DMS53 treated with DMSO at 0.1 percent for 48 hours (cell line): ENCODE data around the gene DCLK1.

Experiments used
- DNase-seq: peaks from one replicate; lab custom pipeline; 2025; ENCODE audit not compliant: unreplicated experiment; lab: John Stamatoyannopoulos, UW

The DCLK1 gene

GRCh38 chr13:36131222-36131930 is at the start of gene DCLK1:
TSS of gene DCLK1 (minus strand) at chr13:36131382.
- DNase-seq = peak; percentile 14

DNA sequence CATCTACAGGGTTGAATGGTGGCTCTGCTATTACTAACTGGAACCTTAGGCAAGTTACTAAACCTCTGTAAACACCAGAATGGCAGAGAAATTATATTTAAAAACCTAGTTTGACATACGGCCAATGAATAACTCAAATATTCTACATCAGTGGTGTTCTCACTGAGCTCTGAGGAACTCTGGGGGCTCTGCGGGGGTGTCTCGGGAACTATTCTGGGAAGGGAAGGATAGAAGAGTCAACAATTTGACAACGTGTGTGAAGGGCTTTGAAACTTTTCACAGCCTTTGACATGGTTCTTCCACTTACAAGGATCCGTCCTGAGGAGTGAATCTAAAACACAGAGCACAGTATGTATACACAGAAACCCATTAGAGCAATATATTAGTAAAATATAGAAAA is 44.4 kb upstream of the DCLK1 start:
- DNase-seq = no peak

DNA sequence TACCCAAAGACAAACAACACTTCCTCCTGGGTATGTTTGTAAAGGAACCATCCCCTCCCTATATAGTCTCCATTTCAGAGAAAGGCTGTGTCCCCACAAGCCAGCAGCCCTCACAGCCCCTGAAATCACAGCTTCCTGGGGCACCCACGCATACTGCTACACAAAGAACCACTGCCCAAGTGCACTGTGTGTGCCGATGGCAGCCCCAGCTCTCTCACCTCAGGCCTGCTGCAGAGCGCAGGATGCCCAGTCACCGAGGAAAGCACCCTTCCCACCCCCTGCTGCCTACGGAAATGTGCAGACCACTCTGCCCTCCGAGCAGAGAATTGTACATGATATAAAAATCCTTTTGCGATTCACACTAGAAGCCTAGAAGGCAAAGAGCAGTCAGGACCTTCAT is 43.7 kb upstream of the DCLK1 start:
- DNase-seq = no peak

DNA sequence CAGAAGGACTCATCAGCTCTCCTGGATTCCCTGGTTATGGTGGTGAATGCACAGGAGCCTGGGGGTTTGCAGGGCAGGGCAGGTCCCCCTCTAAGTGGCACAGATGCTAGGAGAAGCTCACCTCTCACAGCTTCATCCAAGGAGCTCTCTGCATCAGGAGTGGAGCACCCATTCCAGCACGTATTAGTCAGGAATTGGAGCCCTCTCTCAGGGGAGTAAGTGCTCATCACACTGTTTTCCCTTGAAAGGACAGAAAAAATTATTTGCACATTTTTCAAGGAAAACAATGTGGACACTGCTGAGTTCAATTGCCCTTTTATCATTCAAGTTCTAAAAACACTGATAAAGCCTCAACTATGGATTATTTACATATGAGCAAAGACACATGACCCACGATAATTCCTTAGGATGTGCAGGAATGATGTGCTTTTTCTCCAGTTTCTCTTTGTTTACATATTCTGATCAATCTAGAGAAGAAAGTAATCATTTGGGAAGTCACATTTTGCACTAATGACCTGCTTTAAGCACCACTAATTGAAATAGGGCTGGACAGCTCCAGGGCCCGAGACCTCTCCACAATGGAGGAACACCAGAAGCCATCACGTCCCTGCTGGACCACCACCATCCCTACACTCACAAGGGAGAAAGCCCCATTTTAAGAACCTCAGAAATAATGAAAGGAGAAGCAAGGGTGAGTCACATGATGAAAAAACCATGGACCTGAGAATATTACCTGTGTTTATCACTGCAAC is 42.6 kb upstream of the DCLK1 start:
- DNase-seq = no peak

DNA sequence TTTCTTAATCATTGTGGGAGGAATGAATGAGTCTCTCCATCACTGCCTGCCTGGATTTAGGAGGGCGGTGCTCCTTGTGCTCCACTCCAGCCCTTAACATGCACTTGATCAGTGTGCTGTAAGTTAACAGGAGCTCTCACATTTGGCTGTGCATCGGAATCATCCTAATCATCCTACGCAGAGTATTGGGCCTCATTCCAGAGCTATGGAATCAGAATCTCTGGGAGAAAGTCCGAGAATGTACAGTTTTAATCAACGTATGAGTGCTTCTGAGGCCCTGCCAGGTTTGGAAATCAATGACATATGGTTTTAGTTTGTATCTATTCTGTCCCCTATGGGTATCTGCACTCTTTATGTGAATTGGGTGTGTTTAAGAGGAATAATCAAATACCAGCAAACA is 34.9 kb upstream of the DCLK1 start:
- DNase-seq = no peak

DNA sequence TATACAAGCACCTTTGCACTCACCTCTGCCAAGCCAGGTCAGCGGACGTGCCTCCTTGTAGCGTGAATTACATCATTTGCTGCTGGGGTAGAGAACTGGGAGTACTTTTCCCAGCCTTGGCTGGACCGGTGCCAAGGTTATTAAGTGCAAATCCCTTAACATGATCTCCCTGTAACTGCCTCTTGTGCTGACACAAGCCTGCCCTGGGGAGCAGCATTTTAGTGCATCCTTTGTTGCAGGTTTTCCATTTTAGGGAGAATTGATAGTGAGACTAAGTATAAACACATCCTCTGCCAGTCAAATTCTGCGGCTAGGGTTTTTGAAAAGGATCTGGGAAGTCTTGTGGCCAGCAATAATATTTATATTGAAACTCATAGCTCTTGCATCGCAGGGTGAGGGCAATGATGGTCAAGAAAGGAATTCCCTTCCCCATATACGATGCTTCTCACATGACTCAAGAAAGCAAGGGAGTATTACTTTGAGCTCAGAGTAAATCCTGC is 32.7 kb upstream of the DCLK1 start:
- peak; percentile 77 for DNase-seq

DNA sequence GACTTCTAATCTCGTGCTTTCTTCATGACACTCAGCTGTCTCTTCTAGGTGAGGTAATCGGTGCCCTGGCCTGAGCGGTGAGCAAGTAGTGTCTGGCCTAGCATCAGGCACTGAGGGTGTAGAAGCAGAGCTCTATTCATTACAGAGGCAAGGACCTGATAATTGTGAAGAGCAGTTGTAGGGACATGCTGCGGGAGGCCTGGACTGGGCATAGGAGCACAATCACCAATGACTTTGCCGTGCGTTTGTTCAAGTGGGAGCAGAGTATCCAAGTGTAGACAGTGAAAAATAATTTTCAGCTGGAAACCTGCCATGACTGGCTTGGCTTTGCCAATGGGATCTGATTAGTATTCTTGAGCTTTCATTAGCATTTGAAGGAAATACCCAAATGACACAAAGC is 32.1 kb upstream of the DCLK1 start:
- no peak for DNase-seq

DNA sequence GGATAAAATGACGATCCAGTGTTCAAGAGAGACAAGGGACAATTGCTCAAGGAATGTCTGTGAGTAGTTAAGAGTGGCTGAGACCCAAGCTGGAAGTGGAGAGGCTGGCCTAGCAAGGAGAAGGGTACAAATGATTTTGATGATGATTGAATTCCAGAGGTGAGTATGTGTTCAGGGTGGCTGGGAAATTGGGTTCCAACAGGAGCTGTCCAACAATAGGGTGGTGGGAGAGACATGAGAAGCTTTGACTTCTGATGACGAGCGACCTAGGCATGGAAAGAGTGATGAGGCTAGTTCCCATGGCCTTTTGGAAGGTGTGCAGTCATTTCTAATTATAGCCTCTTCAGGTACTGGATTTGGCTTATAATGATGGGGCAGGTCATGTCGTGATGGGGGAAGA is 29.1 kb upstream of the DCLK1 start:
- no peak for DNase-seq

- no peak for DNase-seq
Measured at GRCh38 chr13:36158611-36159010, 27.4 kb upstream of the DCLK1 start.

DNA sequence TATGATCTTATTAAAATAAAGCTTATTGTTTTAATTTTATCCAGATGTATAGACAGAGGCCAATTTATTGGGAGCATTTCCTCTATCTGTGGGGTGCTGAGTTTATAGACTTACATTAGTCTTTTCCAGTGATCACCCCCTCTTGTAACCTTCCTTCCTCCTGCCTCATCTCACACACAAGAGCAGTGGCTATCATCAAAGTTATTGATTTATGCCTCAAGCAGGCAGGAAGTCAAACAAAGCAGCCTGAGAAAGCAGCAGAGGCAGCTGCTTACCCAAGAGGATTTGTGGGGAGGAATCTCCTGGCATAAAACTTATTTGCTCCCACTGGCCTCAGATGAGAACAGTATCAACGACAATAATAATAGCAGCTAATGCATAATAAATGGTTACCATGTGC is 26.3 kb upstream of the DCLK1 start:
- DNase-seq = peak; percentile 60

DNA sequence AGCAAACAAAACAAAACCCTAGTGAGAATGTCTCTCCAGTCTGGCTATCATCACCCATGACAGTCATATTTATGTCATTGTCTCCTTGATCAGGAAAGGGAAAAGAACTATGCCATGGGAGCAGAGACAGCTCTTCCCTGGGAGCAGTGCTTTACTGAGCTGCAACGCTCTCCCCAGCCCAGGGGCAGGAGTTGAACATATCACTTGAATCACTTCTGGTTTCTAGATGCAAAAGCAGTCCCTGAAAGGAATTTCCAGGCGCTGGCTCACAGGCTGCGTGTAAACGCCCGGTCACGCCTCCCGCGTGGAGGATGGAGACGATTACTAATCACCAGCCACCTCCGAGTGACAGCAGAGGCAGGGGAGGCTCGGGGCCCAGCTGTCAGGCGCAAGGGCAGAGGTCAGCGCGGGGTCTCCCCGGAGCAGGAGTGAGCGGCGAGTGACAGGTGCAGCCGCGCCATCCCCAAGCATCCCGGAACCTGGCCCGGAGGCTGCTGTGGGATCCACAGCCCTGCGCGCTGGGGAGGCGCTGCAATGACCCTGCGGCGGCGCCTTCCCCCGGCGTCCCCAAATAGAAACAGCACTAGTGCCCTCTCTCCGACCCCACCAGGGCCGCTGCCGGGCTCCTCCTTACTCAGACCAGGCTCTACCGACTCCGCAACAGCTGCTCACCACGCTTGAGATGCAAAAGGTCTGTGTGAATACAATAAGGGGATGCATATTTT is 23.5 kb upstream of the DCLK1 start:
- peak; percentile 53 for DNase-seq

DNA sequence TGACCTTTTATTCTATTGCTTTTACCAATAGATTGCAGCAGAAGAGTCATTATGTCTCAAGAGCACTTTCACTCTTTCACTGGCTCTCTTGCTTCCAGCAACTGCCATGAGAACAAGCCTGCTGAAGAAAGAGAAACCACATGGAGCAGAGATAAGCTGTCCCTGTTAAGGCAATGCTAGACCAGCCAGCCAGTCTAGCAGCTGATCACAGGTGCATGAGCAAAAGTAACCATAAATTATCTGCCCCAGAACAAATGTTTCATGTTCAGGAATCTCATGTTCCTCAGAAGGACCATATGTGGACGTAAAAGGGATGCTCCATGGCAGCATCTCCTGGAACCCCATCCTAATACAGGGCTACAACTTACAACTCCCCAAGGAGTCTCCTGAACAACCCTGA is 20.4 kb upstream of the DCLK1 start:
- DNase-seq = no peak

DNA sequence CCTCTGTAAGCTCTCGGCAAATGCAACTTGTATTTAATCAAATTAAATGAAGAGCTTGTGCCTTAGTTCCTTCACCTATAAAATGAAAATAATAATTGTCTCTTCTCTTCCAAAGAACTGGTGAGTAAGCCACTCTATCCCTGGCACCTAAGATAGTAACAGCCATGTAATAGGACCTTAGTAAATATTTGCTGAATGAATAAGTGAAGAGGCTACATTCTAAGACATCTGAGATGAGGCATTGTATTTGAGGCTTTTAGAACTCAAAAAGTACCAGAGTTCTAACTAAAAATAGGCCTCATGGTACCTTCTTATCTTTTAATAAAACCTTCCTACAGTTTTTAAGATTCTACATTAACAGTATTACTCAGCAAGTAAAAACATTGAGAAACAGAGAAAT is 17.3 kb upstream of the DCLK1 start:
- DNase-seq = peak; percentile 43

GRCh38 chr13:36147330-36147729 is 16.1 kb upstream of the DCLK1 start:
- DNase-seq = no peak

DNA sequence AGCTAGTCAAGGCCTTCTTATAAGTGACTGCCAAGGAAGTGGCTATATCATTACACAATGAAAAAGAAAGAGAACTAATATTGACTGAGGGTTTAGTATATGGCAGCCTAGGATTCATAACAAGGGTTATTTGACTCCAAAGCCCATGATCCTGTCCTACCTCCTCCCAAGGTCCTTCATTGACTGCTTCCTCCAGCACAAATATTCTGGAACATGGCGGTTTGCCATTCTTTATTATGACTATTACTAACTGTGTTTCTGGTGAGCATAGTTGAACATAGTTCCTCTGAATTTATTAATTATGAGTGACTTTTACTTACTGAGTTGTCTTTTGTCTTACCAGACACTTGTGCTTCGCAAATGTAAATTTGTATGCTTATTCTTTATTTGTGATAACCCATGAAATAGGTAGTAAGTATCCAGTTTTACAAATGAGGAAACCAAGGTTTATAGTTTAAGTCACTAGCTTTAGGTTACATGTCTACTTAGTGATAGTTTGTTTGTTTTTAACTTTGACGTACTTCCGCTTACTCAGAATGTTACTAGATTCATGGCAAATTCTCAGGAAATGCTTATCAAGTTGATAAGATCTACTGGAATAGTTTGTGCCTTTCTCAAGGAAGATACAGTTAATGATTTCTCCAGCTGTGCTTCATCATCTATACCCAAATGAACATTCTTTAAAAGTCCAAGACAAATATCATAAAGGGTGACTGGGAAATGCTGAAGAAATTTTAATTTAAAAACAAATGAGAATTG is 15.5 kb upstream of the DCLK1 start:
- no peak for DNase-seq

DNA sequence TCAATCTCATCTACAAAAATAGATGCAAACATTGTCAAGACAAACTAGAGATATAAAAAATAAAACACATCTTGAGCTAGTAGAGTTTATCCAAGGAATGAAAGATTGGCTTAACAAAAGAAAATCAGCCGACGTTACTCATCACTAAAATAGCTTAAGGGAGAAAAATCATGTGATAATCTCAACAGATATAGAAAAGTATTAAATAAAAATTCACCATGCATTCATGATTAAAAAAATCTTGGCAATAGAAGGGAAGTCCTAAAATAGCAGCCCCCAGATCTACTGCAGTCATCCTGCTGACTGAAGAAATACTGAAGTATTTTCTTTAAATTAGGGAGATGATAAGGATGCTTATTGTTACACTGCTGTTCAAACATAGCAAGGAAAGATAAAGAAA is 12.6 kb upstream of the DCLK1 start:
- DNase-seq = no peak

- peak; percentile 16 for DNase-seq
Measured at GRCh38 chr13:36142735-36143134, 11.6 kb upstream of the DCLK1 start.

- no peak for DNase-seq
Measured at GRCh38 chr13:36135876-36136275, 4.7 kb upstream of the DCLK1 start.

GRCh38 chr13:36134632-36135031 is 3.5 kb upstream of the DCLK1 start:
- no peak for DNase-seq

- DNase-seq = peak; percentile 13
Measured at GRCh38 chr13:36133950-36134626, 2.9 kb upstream of the DCLK1 start.

DNA sequence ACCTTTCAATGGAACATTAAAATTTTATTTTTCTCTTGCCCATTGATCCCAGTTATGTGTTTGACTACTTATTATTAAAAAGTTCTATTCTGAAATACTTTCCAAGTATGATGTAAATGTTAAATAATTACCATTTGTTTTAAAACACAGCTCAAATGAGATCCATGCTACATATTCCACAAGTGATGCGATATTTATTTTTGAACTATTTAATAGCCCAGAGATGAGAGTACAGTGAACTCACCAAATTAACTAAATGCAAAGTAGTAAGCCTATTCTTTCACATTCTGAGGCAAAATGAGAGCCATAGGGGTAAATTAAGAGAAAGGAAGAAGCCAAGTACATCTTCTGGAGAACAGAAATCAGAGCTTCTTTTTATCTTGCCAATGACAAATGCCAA is 1.2 kb upstream of the DCLK1 start:
- DNase-seq = no peak
